Breast epithelium (tissue), 3 donors: ENCODE data around the gene OGG1.

Source experiments
- CTCF ChIP-seq, 3 donors: fragments of 450-650 bp; IDR thresholded peaks; one replicate each; pipeline ENCODE4 v1.5.1; 2016 to 2017; ENCODE audit warnings: antibody characterized with exemption in 3 of 3, mild to moderate bottlenecking in 3 of 3, moderate library complexity in 3 of 3
- POLR2A ChIP-seq: fragments of 450-650 bp; IDR thresholded peaks from one replicate; pipeline ENCODE4 v1.6.1; 2016; ENCODE audit warnings: antibody characterized with exemption, mild to moderate bottlenecking, moderate library complexity

- TF ChIP-seq CTCF (IDR thresholded peaks at IDR 0.05) (no peak), POLR2A (no peak)
Observed at GRCh38 chr3:9739181-9739580, 10.6 kb upstream of the OGG1 start.
